Spleen (tissue), 11 donors: ENCODE measurements around the gene SEMA3A. TPM values are rescaled to one million over a fixed set of nuclear protein-coding genes. Genes with fewer than 3 reads are reported as not detected.

Experiments
- DNase-seq: peaks from one replicate; pipeline ENCODE4 v3.0.0-alpha.2; 2020
- H3K27ac ChIP-seq, 8 donors: fragments of 200-600 bp; sonication (generic) in 7 of 8; 1 replicate in 4 of 8; 2 replicates in 4 of 8; pipeline versions ENCODE4 v1.5.0 to v1.8.0; 2016 to 2021; ENCODE audit warnings: inconsistent platforms in 4 of 8, mild to moderate bottlenecking in 4 of 8, moderate library complexity in 1 of 8
- H3K27me3 ChIP-seq, 7 donors: fragments of 200-600 bp; sonication (generic) in 6 of 7; replicated peaks in 1 of 7; 1 replicate in 4 of 7; 2 replicates in 3 of 7; pipeline versions ENCODE4 v1.5.0 to v1.8.0; 2016 to 2021; ENCODE audit warnings: inconsistent platforms in 3 of 7, mild to moderate bottlenecking in 1 of 7
- H3K36me3 ChIP-seq, 6 donors: fragments of 200-600 bp; sonication (generic) in 5 of 6; 1 replicate in 4 of 6; 2 replicates in 2 of 6; pipeline versions ENCODE4 v1.5.0 to v1.8.0; 2016 to 2021; ENCODE audit warnings: inconsistent platforms in 2 of 6
- H3K4me1 ChIP-seq, 6 donors: fragments of 200-600 bp; sonication (generic) in 5 of 6; 1 replicate in 3 of 6; 2 replicates in 3 of 6; pipeline versions ENCODE4 v1.5.0 to v1.8.0; 2016 to 2021; ENCODE audit warnings: inconsistent platforms in 3 of 6
- H3K4me3 ChIP-seq, 8 donors: fragments of 200-600 bp; sonication (generic) in 7 of 8; 1 replicate in 4 of 8; 2 replicates in 4 of 8; pipeline versions ENCODE4 v1.5.0 to v1.8.0; 2016 to 2021; ENCODE audit warnings: inconsistent platforms in 4 of 8, mild to moderate bottlenecking in 4 of 8, moderate library complexity in 2 of 8
- H3K9me3 ChIP-seq, 8 donors: fragments of 200-600 bp; sonication (generic) in 7 of 8; 1 replicate in 4 of 8; 2 replicates in 4 of 8; pipeline versions ENCODE4 v1.5.0 to v1.8.0; 2016 to 2021; ENCODE audit warnings: inconsistent platforms in 4 of 8
- POLR2A ChIP-seq, 3 donors: fragments of 450-650 bp; IDR thresholded peaks; one replicate each; pipeline ENCODE4 v1.5.1; 2017; ENCODE audit warnings: antibody characterized with exemption in 3 of 3, mild to moderate bottlenecking in 1 of 3
- POLR2AphosphoS5 ChIP-seq, 3 donors: sonication (generic); formaldehyde crosslinking; IDR thresholded peaks; one replicate each; pipeline ENCODE4 v1.5.1; 2017; ENCODE audit warnings: antibody characterized with exemption in 3 of 3
- WGBS, 5 donors: extraction: QIAGEN DNeasy Blood & Tissue Kit in 3 of 5; methylation state at CpG; one replicate each; pipeline versions ENCODE4 v1.1.5 to v1.1.7; 2013 to 2018; 5-methylcytosine and 5-hydroxymethylcytosine counted together
- intact Hi-C: fragments of 100-400 bp; cut with DNase I; formaldehyde crosslinking; loops from one replicate; pipeline ENCODE4 v1.15.0; 2023; ENCODE audit warnings: low total_unique reads
- polyA plus RNA-seq, 3 donors: library from polyadenylated mRNA; stranded (reverse); fragments of 200-250 nt; gene quantifications; one replicate each; pipeline ENCODE4 v1.2.1, GENCODE V29; 2013
- total RNA-seq, 7 donors: library from RNA; depleted of rRNA in 3 of 7; stranded (reverse); fragments of >200 nt in 3 of 7; fragmentation: NEBNext Ultra II Directional in 4 of 7; extraction: Animal tissue kit (Norgen Biotek cat#: 25700) in 4 of 7; gene quantifications; one replicate each; pipeline versions ENCODE4 v1.1.0 to v1.2.1, GENCODE V29; 2016 to 2021
- TF ChIP-seq, protein P1 (sequence below), 11 experiments: fragments of 200-600 bp in 7 of 11; fragments of 450-650 bp in 4 of 11; sonication (generic) in 4 of 11; IDR thresholded peaks in 8 of 11; conservative IDR thresholded peaks in 3 of 11; 1 replicate in 7 of 11; 2 replicates in 4 of 11; pipeline versions ENCODE4 v1.4.0 to v1.8.0; 2016 to 2021; ENCODE audit warnings: antibody characterized with exemption in 11 of 11, inconsistent platforms in 4 of 11, mild to moderate bottlenecking in 1 of 11
- donor health status: healthy with polysubstance abuse.
- donor health status: DM: no; HTN: no; CAD: no; lungs with moderate emphysema.
- donor health status: DM: no; HTN: no; CAD: no.
- donor health status: Bipolar disorder and iron deficiency.
- donor health status: healthy.
- donor health status: DM: no; HTN: no; CAD: no.
- donor health status: DM: yes; HTN: yes; CAD: no.

The SEMA3A gene
- total and polyA plus RNA-seq, 10 donors, result 1.1 to 48.5 (median 15.3) TPM

DNA sequence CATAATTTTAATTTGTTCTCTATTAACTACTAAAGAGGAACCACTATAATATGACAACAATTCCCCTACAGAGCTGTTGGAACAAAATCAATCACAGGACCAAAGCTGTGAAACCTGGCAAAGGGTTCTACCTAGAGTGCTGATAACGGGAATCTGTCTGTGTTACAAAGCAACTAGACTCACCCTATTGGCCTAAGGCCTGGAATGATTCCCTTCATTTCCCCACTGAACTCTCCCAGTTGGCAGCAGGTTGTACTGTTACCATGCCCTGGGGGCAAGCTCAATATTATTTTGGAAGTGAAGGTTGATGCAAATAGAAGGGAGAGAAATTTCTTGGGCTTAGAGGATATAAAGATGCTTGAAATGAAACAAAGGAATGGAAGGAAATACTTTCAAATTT lies 81.8 kb downstream of the SEMA3A start:
- no peaks in the 10 kb centered on the region for H3K36me3 ChIP-seq
- TF ChIP-seq POLR2A (IDR thresholded peaks at IDR 0.05) (no peak), POLR2AphosphoS5 (IDR thresholded peaks at IDR 0.05) (no peak)
- TF ChIP-seq, protein P1, sequence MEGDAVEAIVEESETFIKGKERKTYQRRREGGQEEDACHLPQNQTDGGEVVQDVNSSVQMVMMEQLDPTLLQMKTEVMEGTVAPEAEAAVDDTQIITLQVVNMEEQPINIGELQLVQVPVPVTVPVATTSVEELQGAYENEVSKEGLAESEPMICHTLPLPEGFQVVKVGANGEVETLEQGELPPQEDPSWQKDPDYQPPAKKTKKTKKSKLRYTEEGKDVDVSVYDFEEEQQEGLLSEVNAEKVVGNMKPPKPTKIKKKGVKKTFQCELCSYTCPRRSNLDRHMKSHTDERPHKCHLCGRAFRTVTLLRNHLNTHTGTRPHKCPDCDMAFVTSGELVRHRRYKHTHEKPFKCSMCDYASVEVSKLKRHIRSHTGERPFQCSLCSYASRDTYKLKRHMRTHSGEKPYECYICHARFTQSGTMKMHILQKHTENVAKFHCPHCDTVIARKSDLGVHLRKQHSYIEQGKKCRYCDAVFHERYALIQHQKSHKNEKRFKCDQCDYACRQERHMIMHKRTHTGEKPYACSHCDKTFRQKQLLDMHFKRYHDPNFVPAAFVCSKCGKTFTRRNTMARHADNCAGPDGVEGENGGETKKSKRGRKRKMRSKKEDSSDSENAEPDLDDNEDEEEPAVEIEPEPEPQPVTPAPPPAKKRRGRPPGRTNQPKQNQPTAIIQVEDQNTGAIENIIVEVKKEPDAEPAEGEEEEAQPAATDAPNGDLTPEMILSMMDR (IDR thresholded peaks at IDR 0.05 in 8 of 11, conservative IDR thresholded peaks at IDR 0.05 in 3 of 11), result no peak
- peak overlapping the region; percentile 9 to 71 (median 42) for H3K27ac ChIP-seq
- WGBS, 5 donors, result 47 to 84% (median 56%) methylated on average over 1 of the region's 1 CpG
- no peak for DNase-seq
- H3K9me3 ChIP-seq, result no peaks in the 10 kb centered on the region
- H3K27me3 ChIP-seq, result no peaks in the 10 kb centered on the region
- intact Hi-C loops, result no loop called here
- peaks cover 0 to 12% (median 4%) of the 10 kb centered on the region in 6 donors for H3K4me1 ChIP-seq
- H3K4me3 ChIP-seq, result no peak overlapping the region

DNA sequence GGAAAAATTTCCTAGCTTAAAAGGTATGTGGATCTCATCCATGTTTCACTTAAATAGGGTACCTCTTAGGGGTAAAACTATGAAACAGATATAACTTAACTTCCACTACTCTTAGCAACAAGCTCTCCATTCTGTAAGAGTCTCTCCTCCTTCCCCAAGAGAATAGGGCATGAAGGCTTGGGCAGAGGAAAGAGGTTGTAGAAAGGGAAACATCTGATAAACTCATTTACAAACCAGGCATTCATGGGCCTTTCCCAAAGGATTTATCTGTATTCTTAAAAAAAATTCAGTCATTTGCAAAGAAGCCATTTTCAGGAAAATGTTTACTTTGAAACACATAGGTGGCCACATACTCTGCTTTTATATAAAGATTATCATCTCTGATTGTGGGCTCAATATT lies 82.7 kb downstream of the SEMA3A start:
- no peak for DNase-seq
- H3K27ac ChIP-seq, result peak overlapping the region in 4 of 8 donors; percentile 19 to 71 (median 66)
- peaks cover 0 to 12% (median 4%) of the 10 kb centered on the region in 6 donors for H3K4me1 ChIP-seq
- intact Hi-C loops, result no loop called here
- TF ChIP-seq POLR2A (IDR thresholded peaks at IDR 0.05), result no peak
- TF ChIP-seq, protein P1 (IDR thresholded peaks at IDR 0.05 in 8 of 11, conservative IDR thresholded peaks at IDR 0.05 in 3 of 11), result no peak
- TF ChIP-seq POLR2AphosphoS5 (IDR thresholded peaks at IDR 0.05), result no peak
- H3K36me3 ChIP-seq, result no peaks in the 10 kb centered on the region
- no peak overlapping the region for H3K4me3 ChIP-seq
- H3K9me3 ChIP-seq, result no peaks in the 10 kb centered on the region
- no peaks in the 10 kb centered on the region for H3K27me3 ChIP-seq

DNA sequence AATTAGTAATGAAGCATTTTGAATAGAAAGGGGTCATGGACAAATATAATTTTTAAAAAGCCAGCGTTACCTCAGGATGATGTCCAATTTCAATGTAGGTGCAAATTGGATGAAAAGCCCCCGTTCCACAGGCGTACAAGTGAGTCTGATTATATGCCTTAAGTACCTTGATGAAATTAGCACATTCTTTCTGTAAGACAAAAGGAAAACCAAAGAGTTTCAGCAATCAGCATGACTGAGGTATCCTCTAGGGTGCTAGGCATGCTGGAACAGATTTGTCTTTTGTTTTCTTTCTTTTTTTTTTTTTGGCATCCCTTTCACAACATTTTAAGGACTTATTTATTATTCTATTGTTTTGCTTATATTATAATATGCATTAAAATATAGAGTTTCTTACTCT lies 84.2 kb downstream of the SEMA3A start:
- no peak for DNase-seq
- peaks cover 0 to 12% (median 4%) of the 10 kb centered on the region in 6 donors for H3K4me1 ChIP-seq
- TF ChIP-seq, protein P1 (IDR thresholded peaks at IDR 0.05 in 8 of 11, conservative IDR thresholded peaks at IDR 0.05 in 3 of 11), result no peak
- TF ChIP-seq POLR2AphosphoS5 (IDR thresholded peaks at IDR 0.05) (no peak), POLR2A (IDR thresholded peaks at IDR 0.05) (no peak)
- H3K27me3 ChIP-seq, result no peaks in the 10 kb centered on the region
- H3K27ac ChIP-seq, result no peak overlapping the region
- H3K36me3 ChIP-seq, result no peaks in the 10 kb centered on the region
- WGBS, 5 donors, result 82 to 95% (median 92%) methylated on average over 3 of the region's 3 CpGs
- intact Hi-C loops, result no loop called here
- H3K4me3 ChIP-seq, result no peak overlapping the region
- no peaks in the 10 kb centered on the region for H3K9me3 ChIP-seq

DNA sequence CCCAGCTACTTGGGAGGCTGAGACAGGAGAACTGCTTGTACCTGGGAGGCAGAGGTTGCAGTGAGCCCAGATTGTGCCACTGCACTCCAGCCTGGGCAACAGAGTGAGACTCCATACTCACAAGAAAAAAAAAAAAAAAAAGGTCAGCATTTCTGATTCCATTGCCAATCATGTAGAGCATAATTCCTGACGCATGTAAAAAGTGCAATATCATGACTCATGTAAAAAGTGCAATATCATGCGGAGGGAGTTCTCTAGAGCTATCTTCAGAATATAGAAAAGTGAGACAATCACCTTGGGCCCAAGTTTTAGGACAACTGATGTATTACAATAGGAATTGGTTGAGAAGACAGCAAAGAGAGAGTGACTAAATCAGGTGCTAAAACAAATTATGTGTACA lies 85.8 kb downstream of the SEMA3A start:
- H3K27me3 ChIP-seq, result no peaks in the 10 kb centered on the region
- H3K4me3 ChIP-seq, result no peak overlapping the region
- TF ChIP-seq POLR2A (IDR thresholded peaks at IDR 0.05) (no peak), POLR2AphosphoS5 (IDR thresholded peaks at IDR 0.05) (no peak)
- TF ChIP-seq, protein P1 (IDR thresholded peaks at IDR 0.05 in 8 of 11, conservative IDR thresholded peaks at IDR 0.05 in 3 of 11), result no peak
- no peaks in the 10 kb centered on the region for H3K36me3 ChIP-seq
- no peak overlapping the region for H3K27ac ChIP-seq
- 46 to 82% (median 50%) methylated on average over 2 of the region's 2 CpGs for WGBS, 5 donors
- DNase-seq, result no peak
- H3K4me1 ChIP-seq, result peaks cover 0 to 12% (median under 1%) of the 10 kb centered on the region in 6 donors
- intact Hi-C loops, result no loop called here
- H3K9me3 ChIP-seq, result no peaks in the 10 kb centered on the region
